Measurements from ENCODE around the gene KIF26B.
A peak's percentile ranks its signal among the peaks of the same experiment; 100 is the strongest.

DNA sequence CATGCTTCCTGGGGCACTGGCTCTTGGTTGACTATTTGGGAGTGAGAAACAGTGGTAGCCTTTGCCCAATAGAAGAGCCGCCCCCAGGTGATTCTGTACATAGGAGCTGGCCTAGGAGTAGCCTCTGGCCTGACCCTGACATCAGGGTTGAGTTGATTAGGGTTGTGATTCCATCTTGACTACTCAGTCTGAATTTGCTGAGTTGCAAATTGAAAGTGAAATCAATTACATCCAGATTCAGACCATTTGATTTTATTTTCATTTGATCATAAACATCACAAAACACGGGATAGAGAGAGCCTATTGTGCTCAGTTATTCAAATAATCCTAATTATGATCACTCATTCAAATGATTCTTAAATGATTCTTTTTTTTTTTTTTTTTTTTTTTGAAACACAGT, 253.2 kb downstream of the KIF26B start:
- no peak for TF ChIP-seq MXI1 (IDR thresholded peaks at IDR 0.05; ENCODE audit: borderline replicate concordance, low read depth, low read length)
- TF ChIP-seq SMC3 (IDR thresholded peaks at IDR 0.05; ENCODE audit: low read depth, low read length), result no peak
- TF ChIP-seq, protein P1, sequence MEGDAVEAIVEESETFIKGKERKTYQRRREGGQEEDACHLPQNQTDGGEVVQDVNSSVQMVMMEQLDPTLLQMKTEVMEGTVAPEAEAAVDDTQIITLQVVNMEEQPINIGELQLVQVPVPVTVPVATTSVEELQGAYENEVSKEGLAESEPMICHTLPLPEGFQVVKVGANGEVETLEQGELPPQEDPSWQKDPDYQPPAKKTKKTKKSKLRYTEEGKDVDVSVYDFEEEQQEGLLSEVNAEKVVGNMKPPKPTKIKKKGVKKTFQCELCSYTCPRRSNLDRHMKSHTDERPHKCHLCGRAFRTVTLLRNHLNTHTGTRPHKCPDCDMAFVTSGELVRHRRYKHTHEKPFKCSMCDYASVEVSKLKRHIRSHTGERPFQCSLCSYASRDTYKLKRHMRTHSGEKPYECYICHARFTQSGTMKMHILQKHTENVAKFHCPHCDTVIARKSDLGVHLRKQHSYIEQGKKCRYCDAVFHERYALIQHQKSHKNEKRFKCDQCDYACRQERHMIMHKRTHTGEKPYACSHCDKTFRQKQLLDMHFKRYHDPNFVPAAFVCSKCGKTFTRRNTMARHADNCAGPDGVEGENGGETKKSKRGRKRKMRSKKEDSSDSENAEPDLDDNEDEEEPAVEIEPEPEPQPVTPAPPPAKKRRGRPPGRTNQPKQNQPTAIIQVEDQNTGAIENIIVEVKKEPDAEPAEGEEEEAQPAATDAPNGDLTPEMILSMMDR (conservative IDR thresholded peaks at IDR 0.05; ENCODE audit: low read depth, low read length), result no peak
- TF ChIP-seq MAZ (IDR thresholded peaks at IDR 0.05; ENCODE audit: borderline replicate concordance, low read depth, low read length), result no peak
- TF ChIP-seq POLR2A (IDR thresholded peaks at IDR 0.05; ENCODE audit: low read depth, low read length), result no peak
- TF ChIP-seq CEBPB (IDR thresholded peaks at IDR 0.05; ENCODE audit: low read depth, low read length), result no peak
- no peak for TF ChIP-seq RAD21 (IDR thresholded peaks at IDR 0.05; ENCODE audit: low read length)
- no peak for TF ChIP-seq RFX5 (IDR thresholded peaks at IDR 0.05; ENCODE audit: low read depth, low read length)
- no peak for TF ChIP-seq FOS (IDR thresholded peaks at IDR 0.05; ENCODE audit: low read depth, low read length)
- TF ChIP-seq, protein P2, sequence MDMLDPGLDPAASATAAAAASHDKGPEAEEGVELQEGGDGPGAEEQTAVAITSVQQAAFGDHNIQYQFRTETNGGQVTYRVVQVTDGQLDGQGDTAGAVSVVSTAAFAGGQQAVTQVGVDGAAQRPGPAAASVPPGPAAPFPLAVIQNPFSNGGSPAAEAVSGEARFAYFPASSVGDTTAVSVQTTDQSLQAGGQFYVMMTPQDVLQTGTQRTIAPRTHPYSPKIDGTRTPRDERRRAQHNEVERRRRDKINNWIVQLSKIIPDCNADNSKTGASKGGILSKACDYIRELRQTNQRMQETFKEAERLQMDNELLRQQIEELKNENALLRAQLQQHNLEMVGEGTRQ (IDR thresholded peaks at IDR 0.05; ENCODE audit: low read depth, low read length), result no peak
- no peak for TF ChIP-seq BHLHE40 (IDR thresholded peaks at IDR 0.05; ENCODE audit: low read depth, low read length)
- peak; percentile 27; the same call in 1 of the 2 replicates for TF ChIP-seq MAFK (IDR thresholded peaks at IDR 0.05; ENCODE audit: low read depth, low read length)

All from IMR-90 (cell line).